NCI-H82 treated with DMSO at 0.1 percent for 48 hours (cell line): ENCODE measurements around the gene MYO7A.
A peak's percentile ranks its signal among the peaks of the same experiment; 100 is the strongest.
"Not testable (repeated sequence)": the region's sequence is repeated elsewhere in the genome, so short reads cannot be mapped to it uniquely, and the experiment has no call there.

ENCODE experiments used
- DNase-seq: peaks from one replicate; lab custom pipeline; 2025; ENCODE audit not compliant: unreplicated experiment; lab: John Stamatoyannopoulos, UW

The MYO7A gene

DNA sequence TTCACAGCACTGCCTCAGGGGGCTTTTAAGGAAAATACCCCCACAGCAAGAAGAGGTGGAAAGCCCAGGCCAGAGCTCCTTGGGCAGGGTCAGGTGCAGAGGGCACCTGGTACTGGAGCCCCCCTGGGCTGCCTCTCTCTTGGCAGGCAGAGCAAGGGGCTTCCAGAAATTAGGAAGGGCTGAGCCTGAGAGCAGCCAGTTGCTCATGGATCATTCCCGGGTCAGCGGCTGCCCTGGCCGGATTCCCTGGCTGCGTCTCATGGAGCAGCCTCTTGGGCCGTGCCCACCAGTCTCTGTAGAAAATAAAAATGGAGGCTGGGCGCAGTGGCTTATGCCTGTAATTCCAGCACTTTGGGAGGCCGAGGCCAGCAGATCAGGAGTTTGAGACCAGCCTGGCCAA, 35.7 kb upstream of the MYO7A start:
- DNase-seq: no peak

- no peak for DNase-seq
Measured at GRCh38 chr11:77093056-77093891, 34.8 kb upstream of the MYO7A start.

DNA sequence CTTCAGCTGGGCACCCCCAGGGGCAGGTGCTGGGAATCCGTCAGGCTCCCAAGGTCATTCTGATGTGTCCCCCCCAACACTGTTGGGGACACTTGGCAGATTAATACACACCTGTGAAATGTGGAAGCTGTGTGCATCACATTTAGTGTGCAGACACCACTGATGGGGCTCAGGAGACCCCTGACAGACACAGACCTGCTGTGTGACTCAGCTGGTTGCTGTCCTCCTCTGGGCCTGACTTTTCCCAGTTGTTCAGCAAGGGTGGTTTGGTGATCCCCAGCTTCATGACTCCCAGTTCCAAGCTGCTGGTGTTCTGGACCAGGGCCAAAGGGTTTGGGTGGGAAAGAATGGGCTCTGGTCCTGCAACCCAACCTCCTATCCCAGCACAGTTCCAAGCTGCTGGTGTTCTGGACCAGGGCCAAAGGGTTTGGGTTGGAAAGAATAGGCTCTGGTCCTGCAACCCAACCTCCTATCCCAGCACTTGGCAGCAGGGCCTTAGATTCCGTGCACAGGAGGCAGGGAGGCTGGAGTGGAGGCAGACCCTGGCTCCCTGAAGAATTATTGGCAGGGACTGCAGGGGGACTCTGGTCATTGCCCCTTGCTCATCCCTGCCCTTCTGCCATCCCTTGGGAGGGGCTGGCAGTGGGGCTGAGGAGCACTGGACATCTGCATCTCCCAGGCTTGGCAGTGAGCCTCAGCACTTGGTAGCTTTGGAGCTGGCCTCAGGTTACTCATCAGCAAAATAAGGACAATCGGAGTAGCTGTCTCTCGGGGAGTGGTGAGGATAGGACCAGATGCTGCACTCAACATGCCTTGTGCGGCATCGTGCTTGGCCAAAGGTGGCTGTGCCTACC, 33.8 kb upstream of the MYO7A start:
- DNase-seq: no peak

DNA sequence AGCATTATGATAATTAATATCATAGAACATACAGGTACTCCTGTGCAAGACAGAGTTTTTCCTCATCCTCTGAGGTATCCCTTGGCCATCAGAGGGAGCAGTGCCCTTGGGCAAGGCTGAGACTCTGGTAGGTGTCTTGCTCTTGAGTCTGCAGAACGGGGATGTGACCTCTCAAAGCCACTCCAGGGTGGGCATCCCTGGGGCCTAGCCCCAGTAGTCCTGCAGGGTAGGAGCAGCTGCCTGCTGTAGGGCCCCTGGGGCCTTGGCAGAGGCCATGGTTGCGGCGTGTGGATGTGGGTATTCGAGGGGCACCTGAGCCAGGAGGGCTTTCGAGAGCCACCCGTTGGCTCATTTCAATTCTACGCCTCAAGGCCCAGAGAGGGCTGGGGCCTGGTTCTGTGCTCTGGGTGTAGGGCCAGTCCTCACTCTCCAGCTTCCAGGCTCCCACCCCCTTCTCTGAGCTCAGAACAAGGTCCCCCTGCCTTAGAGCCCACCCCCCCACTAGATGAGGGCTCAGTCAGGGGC, 33.1 kb upstream of the MYO7A start:
- no peak for DNase-seq

- no peak for DNase-seq
Measured at GRCh38 chr11:77095551-77096490, 32.2 kb upstream of the MYO7A start.

GRCh38 chr11:77096591-77097019, 31.4 kb upstream of the MYO7A start:
- DNase-seq: no peak

DNA sequence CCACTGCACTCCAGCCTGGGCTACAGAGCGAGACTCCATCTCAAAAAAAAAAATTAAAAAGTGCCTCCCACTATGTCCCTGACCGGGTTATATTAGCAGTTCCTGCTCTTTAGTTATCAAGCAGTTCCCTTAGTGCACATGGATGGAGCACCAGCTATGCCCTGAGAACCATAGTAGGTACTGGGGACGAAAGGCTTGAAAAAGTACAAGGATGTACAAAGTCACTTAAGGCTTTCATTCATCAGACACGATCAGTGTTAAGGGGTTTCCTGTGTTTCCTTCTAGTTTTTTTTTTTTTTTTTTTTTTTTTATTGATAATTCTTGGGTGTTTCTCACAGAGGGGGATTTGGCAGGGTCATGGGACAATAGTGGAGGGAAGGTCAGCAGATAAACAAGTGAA, 30.9 kb upstream of the MYO7A start:
- DNase-seq: not testable (repeated sequence)

GRCh38 chr11:77100166-77101042, 27.6 kb upstream of the MYO7A start:
- DNase-seq: no peak

- peak; percentile 3 for DNase-seq
Measured at GRCh38 chr11:77101043-77101537, 27.0 kb upstream of the MYO7A start.

- DNase-seq: no peak
Measured at GRCh38 chr11:77102246-77103210, 25.5 kb upstream of the MYO7A start, which contains the start of gene OMP. Gene OMP (plus strand): TSS chr11:77102840. CDS start chr11:77102840, 0 bp downstream.

DNA sequence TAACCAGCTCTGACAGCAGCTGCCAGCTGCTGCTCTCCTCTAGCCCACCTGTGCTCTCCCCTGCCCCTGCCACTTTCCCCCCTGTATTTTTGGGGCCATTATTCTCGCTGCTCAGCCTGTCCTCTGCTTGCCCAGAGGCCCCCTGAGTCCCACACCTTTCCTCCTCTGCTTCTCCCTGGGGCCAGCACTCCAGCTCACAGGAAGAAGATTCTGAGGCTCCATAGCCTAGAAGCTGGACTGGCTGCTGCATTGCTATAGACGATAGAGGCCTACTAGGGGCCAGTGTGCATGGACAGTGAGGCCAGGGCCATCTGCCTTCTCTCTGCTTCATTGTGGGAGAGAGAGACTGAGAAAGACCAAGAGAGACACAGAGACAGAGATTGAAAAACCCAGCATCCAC, 24.7 kb upstream of the MYO7A start:
- DNase-seq: no peak

GRCh38 chr11:77104727-77105126, 23.3 kb upstream of the MYO7A start:
- DNase-seq: no peak

DNA sequence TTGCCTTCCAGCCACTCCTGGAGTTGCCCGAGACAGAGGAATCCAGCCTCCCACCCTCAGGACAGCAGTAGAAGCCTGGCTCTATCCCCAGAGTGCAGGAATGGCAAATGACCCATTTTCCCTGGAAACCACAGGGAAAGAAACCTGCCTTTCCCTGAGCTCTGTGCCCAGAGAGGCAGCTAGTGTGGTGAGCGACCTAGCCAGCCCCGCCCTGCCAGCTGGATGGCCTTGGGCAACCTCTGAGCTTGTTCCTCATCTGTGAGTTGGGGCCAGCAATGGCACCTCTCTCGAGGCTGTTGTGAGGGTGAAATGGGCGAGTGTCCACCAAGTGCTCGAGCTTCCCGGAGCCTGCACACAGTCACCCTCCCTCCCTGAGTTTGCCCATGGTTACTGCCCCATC, 21.7 kb upstream of the MYO7A start:
- DNase-seq: no peak

- DNase-seq: no peak
Measured at GRCh38 chr11:77106759-77107158, 21.3 kb upstream of the MYO7A start.

DNA sequence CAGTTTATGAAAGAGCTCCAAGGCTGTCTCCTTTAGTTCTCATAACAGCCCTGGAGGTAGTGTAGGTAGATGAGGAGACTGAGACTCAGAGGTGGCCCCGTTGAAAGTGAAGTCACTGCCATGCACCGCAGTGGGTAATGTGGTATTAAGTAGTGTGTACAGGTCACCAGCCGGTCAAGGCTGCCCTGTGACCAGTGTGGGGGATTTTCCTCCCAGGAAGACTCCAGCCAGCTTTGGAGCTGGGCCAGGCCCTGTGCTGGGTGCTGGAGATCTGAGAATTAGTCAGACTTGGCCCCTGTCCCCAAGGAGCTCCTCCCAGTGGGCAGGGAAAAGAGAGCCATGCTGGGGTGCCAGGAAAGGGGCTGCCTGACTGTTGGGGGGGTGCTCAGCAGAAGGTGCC, 20.1 kb upstream of the MYO7A start:
- DNase-seq: no peak

GRCh38 chr11:77108436-77108835, 19.6 kb upstream of the MYO7A start:
- DNase-seq: no peak

DNA sequence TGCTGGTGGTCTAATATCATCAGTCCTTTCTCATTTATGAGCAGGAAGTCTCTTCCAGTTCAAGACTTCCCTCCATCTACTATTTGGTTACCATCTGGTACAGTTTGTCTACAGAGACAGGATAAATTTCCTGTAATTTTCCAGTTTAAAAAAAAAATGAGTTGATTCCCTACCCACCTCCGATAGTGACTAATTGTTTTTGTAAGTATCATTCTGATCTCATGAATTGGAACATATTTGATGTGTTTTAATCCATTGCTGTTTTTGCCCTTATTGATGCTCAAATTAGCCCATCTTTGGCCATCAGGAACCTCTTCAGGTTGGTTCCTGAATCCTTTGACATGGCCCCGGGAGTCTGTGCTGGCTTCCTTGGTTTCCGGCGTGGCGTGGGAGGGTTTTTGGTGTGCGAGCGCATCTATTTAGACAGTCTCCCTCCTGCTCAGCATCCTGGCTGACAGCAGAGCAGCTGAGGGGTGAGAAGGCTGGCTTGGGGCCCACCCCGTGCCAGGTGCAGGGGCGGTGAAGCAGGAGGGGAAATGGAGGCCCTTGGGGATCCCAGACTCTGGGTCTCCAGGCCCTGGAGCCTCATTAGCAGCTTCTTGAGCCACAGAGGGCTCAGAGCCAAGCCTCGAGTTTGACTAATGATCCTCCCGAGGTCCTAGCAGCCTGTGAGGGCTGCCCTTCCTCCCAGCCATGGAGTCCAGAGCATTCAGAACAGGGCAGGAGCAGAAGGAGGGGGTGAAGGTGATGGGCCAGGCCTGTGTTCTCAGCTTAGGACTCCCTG, 18.6 kb upstream of the MYO7A start:
- no peak for DNase-seq

DNA sequence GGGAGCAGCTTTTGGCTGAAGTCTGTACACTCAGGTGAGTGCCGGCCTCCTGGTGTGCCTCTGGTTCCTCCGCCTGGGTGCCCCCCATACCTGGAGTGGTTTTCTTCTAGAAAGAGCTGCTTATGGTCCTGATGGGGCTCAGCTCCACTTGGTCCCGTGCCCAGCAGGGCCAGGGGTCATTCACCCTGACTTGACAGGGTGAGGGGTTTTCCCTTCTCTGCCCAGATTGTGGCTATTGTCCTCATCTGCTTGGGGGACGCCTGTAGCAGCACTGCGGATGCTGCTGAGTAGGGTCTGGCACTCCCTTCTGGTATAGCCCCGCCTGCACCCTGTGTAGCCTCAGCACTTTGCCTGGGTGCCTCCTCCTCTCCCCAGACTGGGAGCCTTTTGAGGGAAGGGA, 17.2 kb upstream of the MYO7A start:
- DNase-seq: no peak
